B cell (primary cell): ENCODE results near the gene TMTC4.

Experiments used
- CTCF ChIP-seq: fragments of 200-600 bp; IDR thresholded peaks from one replicate; pipeline ENCODE4 v1.8.0; 2022; ENCODE audit warnings: antibody characterized with exemption, mild to moderate bottlenecking
- EZH2 ChIP-seq: IDR thresholded peaks from 2 replicates; pipeline ENCODE4 v1.6.1; 2012; ENCODE audit warnings: borderline replicate concordance, low read depth, mild to moderate bottlenecking, moderate library complexity, low read length; ENCODE audit not compliant: insufficient read depth, poor library complexity, severe bottlenecking

- TF ChIP-seq CTCF (no peak), EZH2 (no peak)
Observed at GRCh38 chr13:100673376-100673712, 1.3 kb downstream of the TMTC4 start.
